GM19372 (cell line): Measurements from ENCODE around the gene MRPL1.
"Not testable (repeated sequence)": the region's sequence is repeated elsewhere in the genome, so short reads cannot be mapped to it uniquely, and the experiment has no call there.

ENCODE experiments used
- ATAC-seq: cut with Tn5 transposase; IDR thresholded peaks from one replicate; pipeline ENCODE4 v1.9.1; 2021; ENCODE audit warnings: mild to moderate bottlenecking, low read depth, moderate library complexity; ENCODE audit not compliant: unreplicated experiment

Gene MRPL1

GRCh38 chr4:77960367-77960766 is 97.7 kb downstream of the MRPL1 start:
- ATAC-seq: no peak

DNA sequence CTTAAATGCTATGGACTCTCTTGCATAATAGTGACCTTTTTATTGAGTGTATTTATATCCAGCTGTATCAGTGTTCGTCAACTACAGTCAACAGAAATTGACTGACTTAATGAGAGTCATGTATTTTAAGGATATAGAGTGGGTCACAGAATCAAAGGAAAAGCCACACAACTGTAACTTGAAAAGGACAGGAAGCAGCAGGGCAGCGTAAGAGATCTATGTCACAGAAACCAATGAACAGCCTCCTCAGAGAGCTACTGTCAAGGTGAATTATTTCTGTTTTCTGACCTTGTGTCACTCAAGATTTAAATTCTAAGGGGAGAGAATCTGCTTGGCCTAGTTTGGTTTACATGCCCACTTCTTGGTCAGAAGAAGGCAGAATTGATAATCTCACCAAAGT is 100.4 kb downstream of the MRPL1 start:
- no peak for ATAC-seq

GRCh38 chr4:77973657-77974056 is 111.0 kb downstream of the MRPL1 start:
- ATAC-seq: not testable (repeated sequence)

GRCh38 chr4:77982900-77983540 is 120.4 kb downstream of the MRPL1 start:
- ATAC-seq: not testable (repeated sequence)

- ATAC-seq: not testable (repeated sequence)
Observed at GRCh38 chr4:77983612-77984311, 121.1 kb downstream of the MRPL1 start.

- no peak for ATAC-seq
Observed at GRCh38 chr4:77989968-77990367, 127.3 kb downstream of the MRPL1 start.

GRCh38 chr4:77990456-77990855 is 127.8 kb downstream of the MRPL1 start:
- no peak for ATAC-seq

DNA sequence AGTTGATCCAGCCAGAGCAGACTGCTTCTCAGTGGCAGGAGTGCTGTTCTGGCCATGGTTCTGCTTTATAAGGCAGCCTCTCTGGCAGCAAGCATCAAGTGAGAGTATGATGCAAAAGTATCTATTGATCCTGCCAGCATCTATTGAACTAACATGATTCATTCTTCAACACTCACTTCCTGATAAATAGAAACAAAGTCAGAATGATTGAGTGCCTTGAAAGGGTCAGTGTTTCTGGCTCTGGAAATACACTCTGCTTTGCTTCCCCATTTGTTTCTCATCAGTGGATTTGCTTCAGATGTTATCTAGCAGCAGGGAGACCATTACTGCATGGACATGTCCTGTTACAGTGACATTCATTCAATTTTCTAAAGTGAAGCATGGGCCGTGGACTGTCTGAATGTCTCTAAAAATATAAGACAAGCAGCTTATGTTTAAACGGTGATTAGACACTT is 128.3 kb downstream of the MRPL1 start:
- no peak for ATAC-seq

GRCh38 chr4:77992581-77992980 is 130.0 kb downstream of the MRPL1 start:
- no peak for ATAC-seq

- ATAC-seq: peak; percentile 86
Observed at GRCh38 chr4:77994194-77994721, 131.6 kb downstream of the MRPL1 start.

- no peak for ATAC-seq
Observed at GRCh38 chr4:77996076-77996475, 133.4 kb downstream of the MRPL1 start.

GRCh38 chr4:78001531-78001930 is 138.9 kb downstream of the MRPL1 start:
- no peak for ATAC-seq

- no peak for ATAC-seq
Observed at GRCh38 chr4:78002260-78002659, 139.6 kb downstream of the MRPL1 start.
